IPS-NIHi11 (cell line): ENCODE data around the gene HAO2.
A peak's percentile ranks its signal among the peaks of the same experiment; 100 is the strongest.
"Not testable (repeated sequence)": the region's sequence is repeated elsewhere in the genome, so short reads cannot be mapped to it uniquely, and the experiment has no call there.

Experiments used
- DNase-seq: peaks from one replicate; pipeline ENCODE4 v3.0.0; 2012; ENCODE audit warnings: mixed read lengths, low spot score

Gene HAO2

DNA sequence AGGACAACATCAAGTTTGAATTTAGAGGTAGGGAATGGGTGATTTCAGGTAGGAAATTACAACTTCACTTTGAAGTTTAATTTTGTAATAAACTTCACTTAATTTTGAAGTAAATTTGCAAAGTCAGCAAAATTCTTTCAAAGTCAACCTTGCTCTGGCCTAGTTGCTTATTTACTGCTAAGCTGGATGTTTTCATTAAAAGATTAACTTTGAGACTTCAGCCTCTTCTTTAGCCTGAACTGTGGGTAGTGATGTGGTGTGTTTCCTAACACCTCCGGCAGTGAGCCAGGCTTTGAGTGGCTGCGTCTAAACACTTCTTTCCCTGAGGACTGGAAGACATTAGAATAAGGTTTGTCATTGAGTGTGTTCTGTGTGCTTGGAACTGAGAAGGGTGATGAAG, at the start of gene HAO2:
Gene HAO2, plus strand, starts transcription at position 232 of the 400 bp plus-strand sequence. CDS start 12,301 bp downstream, outside the sequence.
- DNase-seq: no peak

GRCh38 chr1:119320100-119320499, 48.5 kb upstream of the HAO2 start:
- DNase-seq: no peak

DNA sequence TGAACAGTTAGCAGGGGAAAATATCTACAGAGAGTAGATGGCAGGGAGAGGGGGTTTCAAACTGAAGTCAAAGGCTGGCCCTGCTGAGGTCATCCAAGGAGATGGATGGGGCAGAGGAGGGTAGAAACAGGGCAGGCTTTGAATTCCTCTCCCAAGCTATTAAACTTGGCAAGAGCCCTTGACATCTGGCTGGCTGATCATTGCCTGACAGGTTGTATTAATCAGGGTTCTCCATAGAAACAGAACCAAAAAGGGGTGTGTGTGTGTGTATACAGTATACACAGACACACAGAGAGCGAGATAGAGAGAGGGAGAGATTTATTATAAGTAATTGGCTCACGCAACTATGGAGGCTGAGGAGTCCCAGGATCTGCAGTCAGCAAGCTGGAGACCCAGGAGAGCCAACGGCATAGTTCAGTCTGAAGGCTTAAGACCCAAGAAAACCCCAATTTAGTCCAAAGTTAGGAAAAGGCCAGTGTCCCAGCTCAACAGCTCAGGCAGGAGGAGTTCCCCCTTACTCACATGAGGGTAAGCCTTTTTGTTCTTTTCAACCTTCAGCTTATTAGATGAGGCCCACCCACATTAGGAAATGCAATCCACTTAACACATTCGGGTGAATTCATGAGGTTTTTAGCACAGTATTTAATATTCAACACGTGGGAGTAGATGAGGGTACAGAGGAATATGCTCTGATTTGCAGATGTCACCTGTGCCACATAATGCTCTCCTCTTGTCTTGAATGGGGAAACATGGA, 46.7 kb upstream of the HAO2 start:
- no peak for DNase-seq

- DNase-seq: no peak
Measured at GRCh38 chr1:119323216-119323982, 45.2 kb upstream of the HAO2 start.

DNA sequence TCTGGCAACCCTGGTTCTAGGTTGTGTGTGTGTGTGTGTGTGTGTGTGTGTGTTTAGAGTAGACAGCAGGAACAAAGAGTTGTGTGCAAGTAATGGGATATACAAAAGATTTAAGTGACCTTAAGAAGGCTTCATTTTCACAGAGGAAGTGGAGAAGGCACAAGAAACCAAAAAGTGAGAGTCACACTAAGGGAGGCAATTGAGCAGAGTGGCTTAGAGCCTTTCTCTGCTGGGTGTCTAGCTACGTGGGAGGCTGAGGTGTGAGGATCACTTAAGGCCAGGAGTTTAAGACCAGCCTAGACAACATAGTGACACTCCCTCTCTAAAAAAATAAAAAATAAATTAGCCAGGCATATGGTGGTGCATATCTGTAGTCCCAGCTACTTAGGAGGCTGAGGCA, 44.4 kb upstream of the HAO2 start:
- DNase-seq: no peak

DNA sequence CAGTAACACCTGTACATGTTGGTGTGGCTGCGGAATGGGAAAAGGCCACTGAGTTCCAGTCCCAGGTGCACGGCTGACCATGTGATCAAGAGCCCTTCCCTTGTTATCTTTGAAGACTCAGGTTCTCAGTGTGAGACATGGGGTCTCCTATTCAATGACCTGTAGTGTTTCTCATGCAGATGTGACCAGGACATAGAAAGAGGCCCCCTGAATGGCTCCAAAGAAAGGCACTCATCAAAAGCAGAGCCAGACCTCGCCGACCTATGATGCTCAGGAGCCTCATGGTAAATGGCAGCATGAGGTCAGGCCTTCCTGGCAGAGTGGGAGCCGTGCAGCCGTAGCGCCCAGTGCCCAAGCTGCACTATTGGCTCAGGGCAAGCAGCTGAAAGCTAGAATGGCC, 42.3 kb upstream of the HAO2 start:
- DNase-seq: peak; percentile 47

- peak; percentile 36 for DNase-seq
Measured at GRCh38 chr1:119327094-119327449, 41.5 kb upstream of the HAO2 start.

- DNase-seq: peak; percentile 28
Measured at GRCh38 chr1:119327450-119328155, 41.0 kb upstream of the HAO2 start.

- no peak for DNase-seq
Measured at GRCh38 chr1:119329541-119330461, 38.8 kb upstream of the HAO2 start.

GRCh38 chr1:119330466-119331189, 38.0 kb upstream of the HAO2 start:
- no peak for DNase-seq

- no peak for DNase-seq
Measured at GRCh38 chr1:119331190-119331515, 37.4 kb upstream of the HAO2 start.

DNA sequence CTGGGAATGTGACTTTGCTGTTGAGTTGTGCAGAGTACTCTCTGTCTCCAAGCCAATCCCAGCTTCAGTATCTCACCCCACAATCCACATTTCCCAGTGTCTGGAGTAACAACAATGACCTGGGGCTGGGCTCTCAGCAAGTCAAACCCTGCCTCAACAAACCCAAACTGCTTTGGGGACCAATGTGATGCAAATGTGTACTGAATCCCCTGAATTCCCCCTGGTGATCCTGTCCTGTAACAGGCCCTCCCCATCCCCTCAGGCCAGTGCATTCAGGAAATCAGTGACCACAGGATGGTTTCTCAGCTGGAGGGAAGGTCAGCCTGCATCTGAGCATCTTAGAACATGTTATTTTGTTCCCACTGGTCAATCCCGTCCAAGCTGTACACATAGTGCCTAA, 36.7 kb upstream of the HAO2 start:
- DNase-seq: no peak

DNA sequence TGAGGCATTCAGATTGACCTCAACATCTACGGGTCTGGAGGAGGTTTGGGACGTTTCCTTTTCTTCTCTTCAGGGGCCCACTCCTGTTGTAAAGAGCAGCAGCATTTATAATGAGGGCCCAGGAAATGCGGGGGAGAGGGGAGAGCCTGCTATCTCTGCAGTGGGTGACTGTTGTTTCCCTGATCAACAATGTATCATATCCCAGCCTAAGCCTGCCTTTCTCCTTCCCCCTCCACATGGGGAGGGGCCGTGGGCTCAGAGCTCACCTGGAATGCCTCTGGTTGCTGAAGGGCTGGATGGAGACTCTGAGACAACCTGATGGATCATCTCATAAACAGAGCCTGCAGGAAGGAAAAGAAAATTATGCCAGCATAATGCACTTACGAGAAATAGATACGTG, 36.0 kb upstream of the HAO2 start:
- no peak for DNase-seq

DNA sequence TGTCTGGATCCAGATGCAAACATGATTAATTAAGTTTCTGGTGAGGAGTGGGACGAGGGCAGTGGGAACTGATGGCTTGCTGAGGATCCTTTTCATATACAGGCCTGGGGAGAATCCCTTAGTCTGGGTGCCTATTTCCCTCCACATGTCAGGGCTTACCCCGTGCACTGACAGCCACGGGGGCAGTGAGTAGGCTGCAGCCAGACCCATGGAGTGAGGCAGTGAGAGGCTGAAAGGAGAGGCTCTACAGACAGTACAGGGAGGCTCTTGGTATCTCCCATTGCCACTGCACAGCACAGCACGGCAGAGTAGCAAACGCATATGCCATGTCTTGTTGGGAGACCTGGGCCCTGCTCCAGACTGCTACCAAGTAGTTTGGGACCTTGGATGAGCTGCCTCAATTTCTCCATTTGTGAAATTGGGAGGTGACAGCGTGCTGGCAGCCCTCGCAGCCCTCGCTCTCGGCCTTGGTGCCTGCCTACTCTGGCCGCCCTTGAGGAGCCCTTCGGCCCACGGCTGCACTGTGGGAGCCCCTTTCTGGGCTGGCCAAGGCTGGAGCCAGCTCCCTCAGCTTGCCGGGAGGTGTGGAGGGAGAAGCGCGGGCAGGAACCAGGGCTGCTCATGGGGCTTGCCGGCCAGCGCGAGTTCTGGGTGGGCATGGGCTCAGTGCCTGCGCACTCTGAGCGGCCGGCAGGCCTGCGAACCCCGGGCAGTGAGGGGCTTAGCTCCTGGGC, 35.3 kb upstream of the HAO2 start:
- no peak for DNase-seq

DNA sequence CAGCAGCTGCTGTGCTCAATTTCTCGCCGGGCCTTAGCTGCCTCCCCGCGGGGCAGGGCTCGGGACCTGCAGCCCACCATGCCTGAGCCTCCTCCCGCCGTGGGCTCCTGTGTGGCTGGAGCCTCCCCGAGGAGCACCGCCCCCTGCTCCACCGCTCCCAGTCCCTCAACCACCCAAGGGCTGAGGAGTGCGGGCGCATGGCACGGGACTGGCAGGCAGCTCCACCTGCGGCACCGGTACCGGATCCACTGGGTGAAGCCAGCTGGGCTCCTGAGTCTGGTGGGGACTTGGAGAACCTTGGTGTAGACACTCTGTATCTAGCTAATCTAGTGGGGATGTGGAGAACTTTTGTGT, 34.7 kb upstream of the HAO2 start:
- DNase-seq: not testable (repeated sequence)

GRCh38 chr1:119336848-119337247, 31.7 kb upstream of the HAO2 start:
- DNase-seq: no peak

GRCh38 chr1:119338004-119338403, 30.6 kb upstream of the HAO2 start:
- no peak for DNase-seq

GRCh38 chr1:119338757-119339156, 29.8 kb upstream of the HAO2 start:
- no peak for DNase-seq

GRCh38 chr1:119340861-119341261, 27.7 kb upstream of the HAO2 start:
- DNase-seq: peak; percentile 30

DNA sequence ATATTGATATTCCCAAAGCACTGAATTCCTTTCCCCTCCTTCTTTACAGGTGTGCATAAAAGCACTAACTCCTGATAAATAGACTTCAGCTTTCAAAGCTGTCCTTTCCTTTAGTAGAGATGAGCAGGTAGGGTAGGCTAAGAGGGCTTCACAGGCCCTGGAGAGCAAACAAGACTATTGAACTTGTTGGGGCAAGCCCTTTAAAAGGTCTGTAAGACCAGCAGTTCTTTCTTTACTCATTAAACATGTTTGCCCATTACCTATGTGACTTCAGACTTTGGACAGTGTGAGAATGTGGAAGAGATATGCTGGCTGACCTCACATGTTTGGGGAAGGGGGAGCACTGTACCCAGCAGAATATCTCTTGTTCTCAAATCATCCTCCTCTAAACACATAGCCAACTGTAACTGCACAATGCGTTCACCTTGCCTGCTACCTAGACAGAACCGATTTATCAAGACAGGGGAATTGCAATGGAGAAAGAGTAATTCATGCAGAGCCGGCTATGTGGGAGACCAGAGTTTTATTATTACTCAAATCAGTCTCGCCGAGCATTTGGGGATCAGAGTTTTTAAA, 27.1 kb upstream of the HAO2 start:
- DNase-seq: no peak
